HEK293T (cell line): Measurements from ENCODE around the gene FCN1.

Experiments used
- CTCF ChIA-PET: fragments of 350-600 bp; formaldehyde crosslinking; extraction: SDS; loops from one replicate; lab custom pipeline; 2021; ENCODE audit warnings: antibody characterized with exemption, inconsistent platforms; lab: Yijun Ruan, JAX
- POLR2A ChIA-PET: fragments of 350-600 bp; formaldehyde crosslinking; extraction: SDS; loops from one replicate; lab custom pipeline; 2020; ENCODE audit warnings: antibody characterized with exemption, inconsistent platforms; lab: Yijun Ruan, JAX
- DNase-seq: peaks from one replicate; pipeline ENCODE4 v3.0.0; 2012; ENCODE audit warnings: mixed read lengths; ENCODE audit errors: extremely low spot score
- ARNT ChIP-seq: fragments of 450-650 bp; IDR thresholded peaks from 2 replicates; pipeline ENCODE4 v1.6.1; 2017; ENCODE audit warnings: mild to moderate bottlenecking
- BHLHE40 ChIP-seq: fragments of 450-650 bp; IDR thresholded peaks from 2 replicates; pipeline ENCODE4 v1.6.1; 2016; ENCODE audit warnings: mild to moderate bottlenecking, moderate library complexity, borderline replicate concordance
- CTBP1 ChIP-seq: fragments of 450-650 bp; IDR thresholded peaks from 2 replicates; pipeline ENCODE4 v1.6.1; 2016; ENCODE audit warnings: borderline replicate concordance
- ELF4 ChIP-seq: fragments of 450-650 bp; IDR thresholded peaks from 2 replicates; pipeline ENCODE4 v1.6.1; 2017; ENCODE audit warnings: antibody characterized with exemption
- FOXA1 ChIP-seq: fragments of 450-650 bp; IDR thresholded peaks from 2 replicates; pipeline ENCODE4 v1.6.1; 2016; ENCODE audit warnings: mild to moderate bottlenecking
- FOXK2 ChIP-seq: fragments of 450-650 bp; IDR thresholded peaks from 2 replicates; pipeline ENCODE4 v1.6.1; 2016; ENCODE audit warnings: mild to moderate bottlenecking
- FOXM1 ChIP-seq: fragments of 450-650 bp; IDR thresholded peaks from 2 replicates; pipeline ENCODE4 v1.6.1; 2017; ENCODE audit warnings: mild to moderate bottlenecking, borderline replicate concordance
- HDGF ChIP-seq: fragments of 450-650 bp; IDR thresholded peaks from 2 replicates; pipeline ENCODE4 v1.6.1; 2017; ENCODE audit warnings: antibody characterized with exemption, borderline replicate concordance
- L3MBTL2 ChIP-seq: fragments of 450-650 bp; conservative IDR thresholded peaks from 2 replicates; pipeline ENCODE4 v1.6.1; 2016; ENCODE audit warnings: mild to moderate bottlenecking
- NFRKB ChIP-seq: fragments of 450-650 bp; IDR thresholded peaks from 2 replicates; pipeline ENCODE4 v1.6.1; 2016; ENCODE audit warnings: mild to moderate bottlenecking, moderate library complexity
- SP1 ChIP-seq: fragments of 450-650 bp; IDR thresholded peaks from 2 replicates; pipeline ENCODE4 v1.6.1; 2017
- SUZ12 ChIP-seq: fragments of 450-650 bp; IDR thresholded peaks from 2 replicates; pipeline ENCODE4 v1.6.1; 2016; ENCODE audit warnings: mild to moderate bottlenecking
- TARDBP ChIP-seq: fragments of 450-650 bp; IDR thresholded peaks from 2 replicates; pipeline ENCODE4 v1.6.1; 2016
- ZNF384 ChIP-seq: fragments of 450-650 bp; IDR thresholded peaks from 2 replicates; pipeline ENCODE4 v1.6.1; 2016
- TF ChIP-seq, protein P1 (sequence below): fragments of 450-650 bp; IDR thresholded peaks from 2 replicates; pipeline ENCODE4 v1.6.1; 2016

Gene FCN1

DNA sequence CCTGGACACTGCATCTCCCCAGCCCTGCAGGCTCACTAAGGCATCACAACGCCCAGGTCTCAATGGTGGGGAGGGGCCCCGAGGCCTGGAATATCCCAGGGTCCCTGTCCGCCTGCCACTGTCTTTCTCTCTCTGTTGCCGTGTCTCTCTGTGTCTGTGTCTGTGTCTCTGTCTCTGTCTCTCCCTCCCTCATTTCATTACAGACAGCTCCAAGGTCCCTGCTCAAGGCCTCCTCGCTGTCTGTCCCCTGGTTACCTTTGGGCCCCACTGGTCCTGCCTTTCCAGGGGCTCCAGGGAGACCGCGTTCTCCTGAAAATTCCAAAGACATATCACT lies 3.2 kb downstream of the FCN1 start:
- TF ChIP-seq ARNT (no peak), BHLHE40 (no peak), CTBP1 (no peak), FOXK2 (no peak), ELF4 (no peak), FOXM1 (no peak), FOXA1 (no peak), TARDBP (no peak), SUZ12 (no peak), NFRKB (no peak)
- TF ChIP-seq, protein P1, sequence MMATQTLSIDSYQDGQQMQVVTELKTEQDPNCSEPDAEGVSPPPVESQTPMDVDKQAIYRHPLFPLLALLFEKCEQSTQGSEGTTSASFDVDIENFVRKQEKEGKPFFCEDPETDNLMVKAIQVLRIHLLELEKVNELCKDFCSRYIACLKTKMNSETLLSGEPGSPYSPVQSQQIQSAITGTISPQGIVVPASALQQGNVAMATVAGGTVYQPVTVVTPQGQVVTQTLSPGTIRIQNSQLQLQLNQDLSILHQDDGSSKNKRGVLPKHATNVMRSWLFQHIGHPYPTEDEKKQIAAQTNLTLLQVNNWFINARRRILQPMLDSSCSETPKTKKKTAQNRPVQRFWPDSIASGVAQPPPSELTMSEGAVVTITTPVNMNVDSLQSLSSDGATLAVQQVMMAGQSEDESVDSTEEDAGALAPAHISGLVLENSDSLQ = no peak
- no peak for DNase-seq
- POLR2A ChIA-PET = no interaction called here
- CTCF ChIA-PET = no interaction called here

- ChIA-PET POLR2A (no interaction called here), CTCF (no interaction called here)
- TF ChIP-seq L3MBTL2 = no peak
- TF ChIP-seq SP1 = no peak
- no peak for TF ChIP-seq CTBP1
- TF ChIP-seq, protein P1 = no peak
- no peak for TF ChIP-seq SUZ12
- TF ChIP-seq FOXA1 = no peak
- TF ChIP-seq NFRKB = no peak
- no peak for DNase-seq
Observed at GRCh38 chr9:134913713-134914500, 3.8 kb downstream of the FCN1 start.

DNA sequence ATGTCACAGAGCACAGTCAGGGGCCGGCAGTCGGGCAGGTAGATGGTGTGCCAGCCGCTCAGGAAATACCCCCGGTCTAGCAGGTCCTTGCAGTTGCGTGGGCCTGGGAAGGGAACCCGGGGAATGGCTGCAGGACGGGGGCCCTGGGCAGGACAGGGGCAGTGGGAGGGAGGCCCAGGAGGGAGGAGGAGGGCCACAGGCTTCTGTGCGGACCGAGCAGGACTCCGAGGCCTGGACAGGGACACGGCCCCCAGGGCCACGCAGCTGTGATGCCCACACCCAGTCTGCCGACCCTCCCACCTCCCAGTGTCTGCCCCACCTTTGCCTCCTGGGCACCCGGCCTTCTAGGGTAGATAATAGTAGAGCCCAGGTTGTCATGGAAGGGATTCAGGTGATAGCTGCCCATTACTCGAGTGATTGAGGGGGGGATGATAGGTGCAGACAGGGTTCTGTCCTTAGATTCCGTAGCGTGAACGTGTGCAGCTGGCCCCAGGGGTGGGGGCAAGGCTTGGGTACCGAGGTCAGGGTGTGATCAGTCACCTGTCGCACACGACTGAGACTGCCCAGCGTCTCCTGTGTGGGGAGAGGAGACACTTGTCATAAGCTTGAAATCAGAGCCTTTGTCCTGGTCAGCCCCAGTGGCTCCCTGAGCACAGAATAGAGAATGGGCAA lies 4.5 kb downstream of the FCN1 start:
- TF ChIP-seq ELF4 = no peak
- TF ChIP-seq HDGF = no peak
- no peak for TF ChIP-seq BHLHE40
- ChIA-PET POLR2A (no interaction called here), CTCF (no interaction called here)
- DNase-seq = no peak

DNA sequence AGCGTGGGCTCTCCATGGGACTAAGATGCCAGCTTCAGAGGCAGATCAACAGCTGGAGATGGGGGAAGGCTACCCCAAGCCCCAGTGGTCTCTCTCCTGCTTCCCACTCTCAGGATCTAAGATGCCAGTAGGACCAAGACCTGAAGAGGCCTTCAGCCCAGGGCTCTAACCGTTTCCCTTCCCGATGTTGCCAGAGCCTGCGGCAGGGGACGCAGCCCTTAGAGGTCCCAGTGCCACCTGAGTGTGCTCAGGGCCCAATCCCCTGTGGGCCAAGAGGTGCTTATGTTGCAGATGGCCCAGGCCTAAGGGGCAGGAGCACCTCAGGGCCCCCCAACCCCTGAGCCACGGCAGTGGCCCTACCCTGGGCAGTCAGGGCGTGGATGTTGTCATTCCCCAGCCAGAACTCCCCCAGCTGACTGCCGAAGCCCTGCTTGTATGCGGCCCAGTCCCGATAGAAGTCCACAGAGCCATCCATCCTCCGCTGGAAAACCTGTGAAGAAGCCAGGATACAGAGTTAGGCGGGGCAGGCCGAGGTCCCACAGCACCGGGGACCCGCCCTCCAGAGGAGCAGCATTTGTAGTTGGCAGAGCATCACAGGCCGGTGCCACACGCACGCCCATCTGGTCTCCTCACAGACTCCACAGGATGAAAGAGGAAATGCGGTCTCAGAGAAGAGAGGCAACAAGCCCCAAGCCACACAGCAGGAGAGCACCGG lies 5.4 kb downstream of the FCN1 start:
- no peak for DNase-seq
- POLR2A ChIA-PET = no interaction called here
- CTCF ChIA-PET = no interaction called here
- no peak for TF ChIP-seq FOXK2
- TF ChIP-seq TARDBP = no peak
- TF ChIP-seq HDGF = no peak
- TF ChIP-seq NFRKB = no peak
- no peak for TF ChIP-seq FOXM1
- no peak for TF ChIP-seq CTBP1
- TF ChIP-seq FOXA1 = no peak

- no peak for TF ChIP-seq TARDBP
- TF ChIP-seq SUZ12 = no peak
- TF ChIP-seq ZNF384 = no peak
- TF ChIP-seq FOXK2 = no peak
- TF ChIP-seq BHLHE40 = no peak
- TF ChIP-seq HDGF = no peak
- no peak for TF ChIP-seq FOXM1
- TF ChIP-seq L3MBTL2 = no peak
- no peak for TF ChIP-seq ARNT
- ChIA-PET POLR2A (no interaction called here), CTCF (no interaction called here)
- DNase-seq = no peak
Observed at GRCh38 chr9:134909511-134910481, 7.9 kb downstream of the FCN1 start.

- TF ChIP-seq FOXM1 (no peak), TARDBP (no peak), ARNT (no peak)
- no peak for DNase-seq
- CTCF ChIA-PET = no interaction called here
- POLR2A ChIA-PET = no interaction called here
Observed at GRCh38 chr9:134908524-134909309, 9.0 kb downstream of the FCN1 start.
